IMR-90 (cell line): ENCODE data around the gene TMEM154. TPM values are rescaled to one million over a fixed set of nuclear protein-coding genes. Genes with fewer than 3 reads are reported as not detected.

Source experiments
- ATAC-seq: fragments of 200-7000 bp; cut with Tn5 transposase; 2 replicates; pipeline ENCODE4 v1.9.1; 2020; ENCODE audit warnings: low read depth, mild to moderate bottlenecking, moderate library complexity
- BruUV-seq: library from RNA; stranded (reverse); fragments of 400-500 nt; replicated peaks from 2 replicates; lab custom pipeline; 2021; lab: Mats Ljungman, UMichigan
- CTCF ChIA-PET: fragments of 300-600 bp; formaldehyde crosslinking; extraction: SDS; loops from one replicate; lab custom pipeline; 2021; ENCODE audit warnings: antibody characterized with exemption; lab: Yijun Ruan, JAX
- POLR2A ChIA-PET: fragments of 300-600 bp; sonication (Branson Sonifier 250); formaldehyde crosslinking; loops from one replicate; lab custom pipeline; 2022; ENCODE audit warnings: antibody characterized with exemption; ENCODE audit not compliant: unreplicated experiment; lab: Charles Lee
- DNase-seq: peaks from one replicate; pipeline ENCODE4 v3.0.0; 2013
- H2AFZ ChIP-seq: replicated peaks from 2 replicates; pipeline ENCODE3; 2013; ENCODE audit warnings: low read length, mild to moderate bottlenecking; ENCODE audit not compliant: poor library complexity
- H2AK5ac ChIP-seq: 2 replicates; pipeline ENCODE4 v1.6.1; 2013; ENCODE audit warnings: low read depth, low read length, inconsistent platforms
- H2AK9ac ChIP-seq: replicated peaks from 2 replicates; pipeline ENCODE3; 2013; ENCODE audit warnings: mild to moderate bottlenecking, low read depth, low read length, moderate library complexity; ENCODE audit not compliant: poor library complexity
- H2BK120ac ChIP-seq: 2 replicates; pipeline ENCODE4 v1.6.1; 2013; ENCODE audit warnings: low read depth, low read length, inconsistent platforms
- H2BK15ac ChIP-seq: 3 replicates; pipeline ENCODE4 v1.6.1; 2013; ENCODE audit warnings: low read depth, low read length, inconsistent platforms
- H2BK20ac ChIP-seq: 2 replicates; pipeline ENCODE4 v1.6.1; 2013; ENCODE audit warnings: low read depth, mild to moderate bottlenecking, inconsistent platforms, low read length, moderate library complexity
- H2BK5ac ChIP-seq: 2 replicates; pipeline ENCODE4 v1.6.1; 2013; ENCODE audit warnings: mild to moderate bottlenecking, low read depth, low read length, inconsistent platforms; ENCODE audit not compliant: poor library complexity, severe bottlenecking
- H3K14ac ChIP-seq: replicated peaks from 2 replicates; pipeline ENCODE4 v1.6.1; 2013; ENCODE audit warnings: low read depth, low read length, inconsistent platforms
- H3K18ac ChIP-seq: 2 replicates; pipeline ENCODE4 v1.6.1; 2013; ENCODE audit warnings: low read depth, low read length, control low read depth
- H3K23ac ChIP-seq: 2 replicates; pipeline ENCODE4 v1.6.1; 2013; ENCODE audit warnings: low read depth, low read length, inconsistent platforms
- H3K27ac ChIP-seq: 2 replicates; pipeline ENCODE4 v1.5.1; 2013; ENCODE audit warnings: mild to moderate bottlenecking, control low read depth, low read length; ENCODE audit not compliant: insufficient read depth
- H3K27me3 ChIP-seq: 2 replicates; pipeline ENCODE4 v1.6.1; 2013; ENCODE audit warnings: low read length; ENCODE audit not compliant: control insufficient read depth, insufficient read depth
- H3K36me3 ChIP-seq: 2 replicates; pipeline ENCODE4 v1.6.1; 2013; ENCODE audit warnings: low read length, mixed read lengths; ENCODE audit not compliant: control insufficient read depth, insufficient read depth
- H3K4ac ChIP-seq: 2 replicates; pipeline ENCODE4 v1.6.1; 2013; ENCODE audit warnings: low read depth, low read length, inconsistent platforms
- H3K4me1 ChIP-seq: 2 replicates; pipeline ENCODE4 v1.6.1; 2013; ENCODE audit warnings: low read length, mixed read lengths; ENCODE audit not compliant: control insufficient read depth, insufficient read depth
- H3K4me2 ChIP-seq: 2 replicates; pipeline ENCODE4 v1.6.1; 2013; ENCODE audit warnings: low read depth, mild to moderate bottlenecking, control low read depth, low read length, moderate library complexity
- H3K4me3 ChIP-seq: 2 replicates; pipeline ENCODE4 v1.5.1; 2013; ENCODE audit warnings: low read depth, mild to moderate bottlenecking, control low read depth, low read length, moderate library complexity; ENCODE audit not compliant: insufficient read depth
- H3K56ac ChIP-seq: 2 replicates; pipeline ENCODE4 v1.6.1; 2013; ENCODE audit warnings: low read length, inconsistent platforms; ENCODE audit not compliant: insufficient read depth; ENCODE audit errors: extremely low read depth
- H3K79me1 ChIP-seq, 2 experiments: 2 replicates each; pipeline ENCODE4 v1.6.1; 2013; ENCODE audit warnings: low read length in 2 of 2, inconsistent platforms in 1 of 2, low read depth in 1 of 2
- H3K9ac ChIP-seq: 2 replicates; pipeline ENCODE4 v1.6.1; 2013; ENCODE audit warnings: low read depth, low read length, control low read depth
- H3K9me1 ChIP-seq: 2 replicates; pipeline ENCODE4 v1.6.1; 2013; ENCODE audit warnings: low read length, inconsistent platforms; ENCODE audit not compliant: insufficient read depth
- H3K9me3 ChIP-seq: 2 replicates; pipeline ENCODE4 v1.6.1; 2013; ENCODE audit warnings: low read length; ENCODE audit not compliant: control insufficient read depth, insufficient read depth
- H4K20me1 ChIP-seq: 2 replicates; pipeline ENCODE4 v1.6.1; 2013; ENCODE audit warnings: low read length, inconsistent platforms; ENCODE audit not compliant: insufficient read depth
- H4K5ac ChIP-seq: 2 replicates; pipeline ENCODE4 v1.6.1; 2013; ENCODE audit warnings: mild to moderate bottlenecking, low read depth, low read length, control low read depth
- H4K8ac ChIP-seq, 2 experiments: 2 replicates each; pipeline ENCODE4 v1.6.1; 2013; ENCODE audit warnings: low read depth in 2 of 2, low read length in 2 of 2, control low read depth in 1 of 2, inconsistent platforms in 1 of 2
- H4K91ac ChIP-seq: 2 replicates; pipeline ENCODE4 v1.6.1; 2013; ENCODE audit warnings: low read depth, low read length, inconsistent platforms; ENCODE audit not compliant: insufficient read depth
- BHLHE40 ChIP-seq: fragments of 150-350 bp; IDR thresholded peaks from 2 replicates; pipeline ENCODE4 v1.6.1; 2016; ENCODE audit warnings: mild to moderate bottlenecking, low read depth, low read length
- CEBPB ChIP-seq: IDR thresholded peaks from 2 replicates; pipeline ENCODE4 v1.6.1; 2012; ENCODE audit warnings: low read depth, low read length, improper control_type of control experiment
- CHD1 ChIP-seq: IDR thresholded peaks from 2 replicates; pipeline ENCODE4 v1.6.1; 2012; ENCODE audit warnings: low read depth, low read length, improper control_type of control experiment
- CTCF ChIP-seq: conservative IDR thresholded peaks from 2 replicates; pipeline ENCODE4 v1.5.1; 2012; ENCODE audit warnings: mild to moderate bottlenecking, low read depth, low read length, improper control_type of control experiment
- ELK1 ChIP-seq: fragments of 150-350 bp; IDR thresholded peaks from 2 replicates; pipeline ENCODE4 v1.6.1; 2016; ENCODE audit warnings: low read depth, mild to moderate bottlenecking, low read length, moderate library complexity, borderline replicate concordance
- FOS ChIP-seq: fragments of 150-350 bp; IDR thresholded peaks from 2 replicates; pipeline ENCODE4 v1.6.1; 2016; ENCODE audit warnings: low read depth, low read length
- MAFK ChIP-seq: IDR thresholded peaks from 2 replicates; pipeline ENCODE4 v1.6.1; 2012; ENCODE audit warnings: low read depth, low read length, improper control_type of control experiment
- MAZ ChIP-seq: IDR thresholded peaks from 2 replicates; pipeline ENCODE4 v1.6.1; 2012; ENCODE audit warnings: low read depth, mild to moderate bottlenecking, low read length, improper control_type of control experiment, moderate library complexity, borderline replicate concordance
- MXI1 ChIP-seq: IDR thresholded peaks from 2 replicates; pipeline ENCODE4 v1.6.1; 2012; ENCODE audit warnings: low read depth, mild to moderate bottlenecking, low read length, moderate library complexity, borderline replicate concordance
- NFE2L2 ChIP-seq: fragments of 150-350 bp; IDR thresholded peaks from 2 replicates; pipeline ENCODE4 v1.6.1; 2016; ENCODE audit warnings: low read depth, mild to moderate bottlenecking, low read length
- POLR2A ChIP-seq: IDR thresholded peaks from 2 replicates; pipeline ENCODE4 v1.6.1; 2012; ENCODE audit warnings: mild to moderate bottlenecking, low read depth, low read length
- RAD21 ChIP-seq: IDR thresholded peaks from 2 replicates; pipeline ENCODE4 v1.6.1; 2012; ENCODE audit warnings: low read length, improper control_type of control experiment
- RCOR1 ChIP-seq: IDR thresholded peaks from 2 replicates; pipeline ENCODE4 v1.6.1; 2012; ENCODE audit warnings: mild to moderate bottlenecking, low read length, improper control_type of control experiment; ENCODE audit not compliant: insufficient replicate concordance
- RFX5 ChIP-seq: IDR thresholded peaks from 2 replicates; pipeline ENCODE4 v1.8.0; 2012; ENCODE audit warnings: low read depth, mild to moderate bottlenecking, low read length, moderate library complexity
- SMC3 ChIP-seq: fragments of 150-350 bp; IDR thresholded peaks from 2 replicates; pipeline ENCODE4 v1.6.1; 2016; ENCODE audit warnings: low read depth, mild to moderate bottlenecking, antibody characterized with exemption, low read length, moderate library complexity
- USF2 ChIP-seq: fragments of 150-350 bp; IDR thresholded peaks from 2 replicates; pipeline ENCODE4 v1.6.1; 2017; ENCODE audit warnings: mild to moderate bottlenecking, antibody characterized with exemption, low read length, low read depth
- WGBS, 2 experiments: methylation state at CpG; one replicate each; pipeline versions ENCODE4 v1.1.5 to v1.1.7; 2013; ENCODE audit warnings: missing lambda C conversion rate in 2 of 2; ENCODE audit not compliant: insufficient read length in 1 of 2; ENCODE audit errors: extremely low coverage in 2 of 2; 5-methylcytosine and 5-hydroxymethylcytosine counted together
- dilution Hi-C: fragments of 300-500 bp; cut with HindIII; formaldehyde crosslinking; loops from one replicate; pipeline ENCODE4 v1.14.3; 2018; ENCODE audit warnings: low sequenced_read_pairs; ENCODE audit not compliant: unreplicated experiment
- in situ Hi-C: fragments of 300-500 bp; cut with MboI; formaldehyde crosslinking; loops from 3 replicates; pipeline ENCODE4 v1.14.3; 2019; ENCODE audit warnings: low sequenced_read_pairs, inconsistent platforms, mixed read lengths
- intact Hi-C: fragments of 100-400 bp; cut with micrococcal nuclease; formaldehyde crosslinking; loops from 2 replicates; pipeline ENCODE4 v1.10.0; 2022
- polyA plus RNA-seq, 3 experiments: library from polyadenylated mRNA; depleted of rRNA; stranded (reverse); fragments of >200 nt; gene quantifications; 2 replicates each; pipeline ENCODE4 v1.2.3, GENCODE V29; 2012; ENCODE audit warnings: low replicate concordance in 1 of 3
- total RNA-seq: library from RNA; depleted of rRNA; stranded (reverse); fragments of >200 nt; gene quantifications from 2 replicates; pipeline ENCODE4 v1.2.3, GENCODE V29; 2012

Gene TMEM154
- total and polyA plus RNA-seq, 2 of the 4 experiments (the other 2 are of a cell fraction), result 0.12 to 0.18 TPM

GRCh38 chr4:152609481-152609880, 70.3 kb downstream of the TMEM154 start:
- Histone ChIP-seq H3K4me1 (peaks cover 2% of the 10 kb centered on the region; the same call in 1 of the 2 replicates), H3K4ac (no peak overlapping the region), H4K91ac (no peak overlapping the region), H3K18ac (no peak overlapping the region), H2BK120ac (no peak overlapping the region), H2AFZ (no peak overlapping the region), H2AK5ac (no peak overlapping the region), H2BK15ac (no peak overlapping the region), H3K4me2 (no peak overlapping the region), H2BK20ac (no peak overlapping the region), H3K9me1 (no peaks in the 10 kb centered on the region), H4K5ac (no peak overlapping the region), H3K9ac (no peak overlapping the region), H3K23ac (no peak overlapping the region), H3K36me3 (no peaks in the 10 kb centered on the region), H3K14ac (no peak overlapping the region), H3K27ac (no peak overlapping the region), H2AK9ac (no peak overlapping the region), H4K8ac (no peak overlapping the region), H3K9me3 (no peaks in the 10 kb centered on the region), H3K79me1 (no peaks in the 10 kb centered on the region), H4K20me1 (no peaks in the 10 kb centered on the region), H3K56ac (no peak overlapping the region), H2BK5ac (no peak overlapping the region), H3K27me3 (peaks cover 31% of the 10 kb centered on the region), H3K4me3 (no peak overlapping the region)
- no TSS peak for BruUV-seq
- DNase-seq (no peak), ATAC-seq (no peak)
- TF ChIP-seq SMC3 (no peak), RCOR1 (no peak), MAFK (no peak), USF2 (no peak), CHD1 (no peak), NFE2L2 (no peak), POLR2A (no peak), MAZ (no peak), BHLHE40 (no peak), CTCF (no peak), RFX5 (no peak), RAD21 (no peak), MXI1 (no peak), FOS (no peak), CEBPB (no peak), ELK1 (no peak)
- ChIA-PET CTCF (interaction anchor here (0.6 to 1.5 kb wide), 3 partner anchors 10 to 1764 kb away, joined by 3 to 5 read pairs (median 4); no protein-coding TSS in a partner anchor), POLR2A (no interaction called here)
- in situ Hi-C loops (no loop called here), intact Hi-C loops (no loop called here), dilution Hi-C loops (no loop called here)
- no CpG with 5 or more reads among the region's 4 CpGs for WGBS, 2 experiments
